GM11168 (cell line): Measurements from ENCODE around the gene SP140L.
"Not testable (repeated sequence)": the region's sequence is repeated elsewhere in the genome, so short reads cannot be mapped to it uniquely, and the experiment has no call there.

Source experiments
- in situ Hi-C: fragments of 300-500 bp; cut with MboI; formaldehyde crosslinking; loops from one replicate; pipeline ENCODE4 v1.12.0; 2022; ENCODE audit warnings: low sequenced_read_pairs; ENCODE audit not compliant: unreplicated experiment

Gene SP140L

DNA sequence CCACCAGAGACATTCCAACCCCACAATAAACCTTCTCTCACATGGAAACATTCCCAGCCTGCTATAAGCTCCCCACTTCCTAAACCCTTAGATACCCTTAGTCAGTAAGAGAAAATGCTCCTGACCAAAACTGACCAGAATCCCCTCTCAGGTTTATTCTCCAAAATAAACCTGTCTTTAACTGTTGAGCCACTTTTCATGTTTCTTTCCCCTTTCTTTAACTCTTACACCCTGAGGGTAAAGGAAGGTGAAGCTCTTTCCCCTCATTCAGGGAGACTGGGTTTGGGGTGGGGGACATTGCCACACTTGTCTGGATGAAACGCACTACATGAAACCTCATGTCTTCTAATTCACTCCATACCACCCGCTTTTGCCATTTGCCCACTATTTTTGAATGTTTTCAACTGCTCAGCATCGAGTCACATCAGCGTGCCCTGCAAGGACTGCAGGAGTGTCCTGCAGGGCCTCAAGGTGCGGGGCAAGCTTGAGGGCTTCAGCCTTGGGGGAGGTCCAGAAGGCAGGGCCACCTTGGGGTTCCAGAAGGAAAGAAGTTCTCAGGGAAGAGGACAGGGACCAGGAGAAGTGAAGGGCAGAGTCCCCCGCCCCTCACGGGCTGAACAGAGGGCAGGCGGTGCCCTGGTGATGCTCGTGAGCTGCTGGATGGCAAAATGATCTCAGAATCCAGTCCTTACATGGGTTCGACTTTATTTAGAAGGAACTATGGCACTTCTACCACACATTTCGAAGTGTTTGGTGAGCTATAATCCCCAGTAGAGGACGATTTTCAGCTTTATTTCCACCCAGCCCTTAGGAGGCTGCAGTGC is 4.2 kb upstream of the SP140L start:
- in situ Hi-C loops: no loop called here

DNA sequence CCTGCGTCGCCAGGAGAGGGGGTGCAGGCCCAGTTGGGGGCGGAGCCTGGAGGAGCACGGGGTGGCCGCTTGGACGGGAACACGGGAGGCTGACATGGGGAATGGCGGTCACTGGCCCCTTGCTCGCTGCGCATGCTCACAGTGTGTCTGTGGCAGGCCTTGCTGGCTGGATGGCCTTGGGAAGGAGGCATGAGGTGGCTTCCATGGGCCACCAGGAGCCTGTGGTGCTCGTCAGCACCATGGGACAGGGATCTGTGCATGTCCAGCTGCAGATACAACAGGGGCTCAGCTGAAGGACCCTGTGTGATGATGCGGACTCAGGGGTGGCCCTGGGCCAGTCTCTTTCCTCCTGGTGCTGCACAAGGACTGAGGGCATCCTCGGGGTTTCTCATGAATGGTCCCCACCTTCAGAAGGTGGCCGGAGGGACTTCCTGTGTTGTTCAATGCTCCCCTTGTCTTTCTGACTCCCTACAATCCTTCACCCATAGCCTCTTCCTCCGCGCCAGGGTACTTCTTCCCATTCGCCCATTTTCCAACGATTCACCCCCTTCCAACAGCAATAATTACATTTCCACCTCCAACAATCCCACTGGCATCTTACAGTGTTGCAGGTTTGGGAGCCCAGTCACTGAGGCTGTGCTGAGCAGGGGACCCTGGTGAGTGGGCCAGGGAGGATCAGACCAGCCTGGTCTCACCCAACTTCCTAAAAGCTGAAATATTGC is 3.4 kb upstream of the SP140L start:
- in situ Hi-C loops: no loop called here

DNA sequence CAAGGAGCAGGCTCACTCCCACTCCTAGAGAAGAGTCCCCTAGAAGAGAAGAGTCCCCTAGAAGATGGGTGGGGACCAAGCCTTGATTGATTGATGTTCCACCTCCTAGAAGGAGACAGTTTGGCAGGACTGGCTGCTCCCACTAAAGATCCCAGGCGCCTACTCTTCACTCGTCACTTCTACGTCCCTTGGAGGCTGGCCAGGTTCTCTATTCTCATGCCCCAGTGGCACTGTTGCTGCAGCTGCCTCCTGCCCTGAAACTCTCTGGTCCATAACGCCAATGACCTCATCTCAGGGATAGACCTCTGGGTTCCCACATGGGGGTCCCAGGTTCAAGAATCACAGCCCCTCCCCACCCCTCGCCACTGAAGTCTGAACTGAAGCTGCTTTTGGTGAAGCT is 2.5 kb upstream of the SP140L start:
- in situ Hi-C loops: no loop called here

DNA sequence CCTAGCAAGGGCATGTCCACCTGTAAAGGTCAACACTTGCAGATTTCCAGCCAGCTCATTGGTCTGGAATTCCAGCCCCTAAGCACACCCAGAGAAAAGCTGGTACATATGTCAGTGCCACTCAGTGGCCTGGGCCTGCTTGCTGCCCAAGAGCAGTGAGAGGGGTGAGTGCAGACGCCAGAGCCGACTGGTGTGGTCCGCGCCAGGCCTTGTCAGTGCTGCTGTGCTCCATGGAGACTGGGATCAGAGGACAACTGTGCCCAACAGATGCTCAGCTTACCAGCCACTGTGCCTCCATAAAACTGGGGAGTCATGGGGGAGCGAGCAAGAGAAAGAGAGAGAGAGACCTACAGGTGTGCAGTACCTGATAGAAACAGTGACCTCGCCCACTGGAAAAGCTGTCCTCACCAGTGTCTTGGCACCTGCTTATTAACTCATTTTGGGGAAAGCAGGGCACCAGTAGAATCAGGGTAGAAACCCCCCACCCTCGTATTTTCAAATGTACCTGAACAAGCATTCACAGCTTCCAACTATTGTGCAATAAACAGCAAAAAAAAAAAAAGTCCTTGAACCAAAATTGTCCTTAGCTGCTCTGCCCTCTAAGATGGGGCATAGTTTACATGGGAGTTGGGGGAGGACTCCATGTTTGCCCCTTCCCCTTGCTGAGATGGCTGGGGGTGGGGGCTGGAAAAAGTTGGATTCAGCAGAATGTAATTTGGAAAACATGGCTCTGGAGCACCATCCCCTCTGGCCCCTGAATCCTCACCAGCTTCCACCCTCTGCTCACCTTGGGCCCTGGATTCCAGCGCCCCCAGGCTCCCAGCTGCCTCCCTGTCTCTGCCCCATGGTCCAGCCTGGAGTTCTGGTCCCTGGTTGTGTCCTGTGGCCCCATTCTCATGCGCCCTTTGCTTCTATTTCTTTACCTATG is 1.4 kb upstream of the SP140L start:
- in situ Hi-C loops: no loop called here

DNA sequence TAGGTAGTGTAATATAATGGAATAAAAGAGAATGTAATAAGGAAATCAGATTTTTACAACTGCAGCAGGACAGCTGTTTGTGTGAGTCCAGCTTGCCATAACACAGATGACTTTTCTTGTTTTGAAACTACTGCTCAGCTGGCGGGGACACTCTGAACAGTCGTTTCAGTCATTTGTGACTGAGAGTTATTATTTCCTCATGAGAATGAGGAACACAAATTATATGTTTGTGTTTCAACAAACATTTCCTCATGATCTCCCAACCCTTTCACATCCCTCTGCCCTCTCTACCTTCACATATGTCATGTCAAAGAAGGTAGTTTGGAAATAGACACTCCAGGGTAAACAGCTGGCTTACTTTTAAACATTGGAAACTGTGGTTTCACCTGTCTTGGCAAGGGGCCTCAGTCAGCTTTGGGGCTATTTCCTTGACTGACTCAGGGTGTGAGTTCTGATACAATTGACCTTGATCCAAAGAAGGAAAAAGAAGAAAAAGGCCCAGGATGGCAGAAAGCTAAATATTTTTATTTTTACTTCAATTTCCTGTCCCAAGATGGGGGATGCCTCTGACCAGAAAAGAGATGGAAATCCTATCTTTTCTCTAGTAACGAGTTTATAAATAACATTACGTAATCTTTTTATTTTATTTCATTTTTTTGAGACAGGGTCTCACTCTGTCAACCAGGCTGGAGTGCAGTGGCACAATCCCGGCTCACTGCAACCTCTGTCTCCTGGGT is 593 bp downstream of the SP140L start:
- in situ Hi-C loops: no loop called here

DNA sequence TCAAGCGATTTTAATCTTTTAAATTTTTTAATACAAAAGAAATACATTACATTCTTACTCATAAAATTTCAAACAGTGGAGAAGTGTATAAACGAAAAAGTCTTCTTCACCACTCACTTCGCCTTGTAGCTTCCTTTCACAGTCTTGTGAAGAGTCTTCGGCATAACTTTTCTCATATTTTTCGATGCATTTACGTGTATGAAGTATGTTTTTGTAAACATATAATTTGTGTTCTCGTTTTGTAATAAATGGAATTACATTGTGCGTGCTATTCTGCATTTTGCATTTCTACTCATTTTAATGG is 1.1 kb downstream of the SP140L start:
- in situ Hi-C loops: no loop called here

DNA sequence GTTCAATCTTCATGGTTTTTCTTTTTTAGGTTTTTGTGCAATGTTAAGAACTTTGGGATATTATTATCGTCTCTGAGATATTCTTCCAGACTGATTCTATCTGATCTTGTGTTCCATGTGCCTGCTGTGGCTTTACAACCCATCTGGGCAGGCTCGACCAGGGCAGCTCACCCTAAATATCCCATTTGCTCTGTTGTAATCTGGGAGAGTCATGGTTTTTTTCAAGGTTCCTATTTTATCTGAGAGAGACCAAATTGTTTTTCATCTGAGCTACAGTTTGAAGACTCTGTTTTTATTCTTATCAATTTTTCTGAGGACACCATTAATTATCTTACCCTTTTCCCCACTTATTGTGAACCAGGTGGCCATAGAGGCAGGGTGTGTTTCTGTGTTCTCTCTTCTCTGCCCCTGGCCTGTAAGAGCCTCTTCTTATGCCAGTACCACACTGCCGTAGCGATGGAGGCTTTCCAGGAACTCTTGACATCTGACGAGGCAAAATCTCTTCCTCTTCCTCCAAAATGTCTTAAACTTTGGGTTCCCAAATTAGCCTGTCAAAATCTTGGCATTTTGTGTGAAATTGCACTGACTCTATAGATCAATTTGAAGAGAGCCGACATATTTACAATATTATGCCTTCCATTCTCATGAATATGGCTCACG is 3.1 kb downstream of the SP140L start:
- in situ Hi-C loops: no loop called here

DNA sequence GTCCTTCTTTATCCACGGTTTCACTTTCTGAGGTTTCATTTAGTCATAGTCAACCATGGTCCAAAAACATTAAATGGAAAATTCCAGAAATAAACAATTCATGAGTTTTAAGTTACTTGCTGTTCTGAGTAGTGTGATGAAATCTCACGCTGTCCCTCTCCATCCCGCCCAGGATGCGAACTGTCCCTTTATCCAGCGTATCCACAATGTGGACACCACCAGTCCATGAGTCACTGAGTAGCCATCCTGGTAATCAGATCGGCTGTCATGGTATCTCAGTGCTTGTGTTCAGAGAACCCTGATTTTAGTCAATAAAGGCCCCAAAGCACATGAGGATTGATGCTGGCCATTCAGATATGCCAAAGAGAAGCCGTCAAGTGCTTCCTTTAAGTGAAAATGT is 3.7 kb downstream of the SP140L start:
- in situ Hi-C loops: no loop called here

DNA sequence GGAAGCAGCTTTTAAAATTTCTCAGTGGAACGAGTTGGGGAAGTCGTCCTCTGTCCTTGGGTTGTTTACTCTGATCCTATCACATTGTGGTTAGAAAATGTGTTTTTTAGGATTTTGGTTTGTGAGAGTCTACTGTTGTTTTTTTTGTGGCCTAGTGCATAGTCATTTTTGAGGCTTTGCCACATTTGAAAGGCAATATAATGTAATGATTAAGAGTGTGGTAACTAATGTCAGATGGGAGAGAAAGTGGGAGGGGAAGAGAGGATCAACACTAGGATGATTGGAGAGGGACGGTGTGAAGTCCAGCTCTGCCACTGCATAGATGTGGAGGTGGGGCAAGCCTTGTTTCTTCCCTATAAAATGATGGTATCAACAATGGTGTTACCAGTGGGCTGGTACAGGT is 8.5 kb downstream of the SP140L start:
- in situ Hi-C loops: no loop called here

DNA sequence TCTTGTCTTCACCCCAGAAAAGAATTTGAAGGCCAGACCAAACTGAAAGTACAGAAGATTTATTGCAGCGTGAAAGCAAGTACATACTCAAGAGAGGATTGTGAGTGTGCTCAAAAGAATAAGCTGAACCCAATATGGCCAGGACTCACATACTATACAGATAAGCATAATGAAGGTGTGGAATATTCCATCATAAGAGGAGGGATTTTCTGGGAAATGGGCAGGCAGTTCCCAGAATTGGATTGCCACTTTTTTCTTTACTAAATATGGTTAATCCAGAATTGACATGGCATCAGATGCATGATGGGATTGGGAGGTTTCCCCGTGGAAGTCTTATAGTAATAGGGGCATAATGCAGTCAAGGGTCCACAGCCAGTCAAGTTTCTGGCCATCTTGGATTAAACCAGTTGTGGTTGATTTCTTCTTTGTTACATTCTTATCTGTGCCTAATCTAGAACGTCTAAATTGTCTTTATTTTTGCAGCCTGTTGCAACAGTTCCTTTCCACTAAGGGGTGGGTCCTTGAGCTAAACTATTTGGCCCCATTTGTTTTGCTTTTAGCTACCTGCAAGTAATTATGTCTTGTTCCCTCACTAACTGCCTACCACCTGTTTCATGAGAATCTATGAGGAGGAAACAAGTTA is 9.0 kb downstream of the SP140L start:
- in situ Hi-C loops: no loop called here

DNA sequence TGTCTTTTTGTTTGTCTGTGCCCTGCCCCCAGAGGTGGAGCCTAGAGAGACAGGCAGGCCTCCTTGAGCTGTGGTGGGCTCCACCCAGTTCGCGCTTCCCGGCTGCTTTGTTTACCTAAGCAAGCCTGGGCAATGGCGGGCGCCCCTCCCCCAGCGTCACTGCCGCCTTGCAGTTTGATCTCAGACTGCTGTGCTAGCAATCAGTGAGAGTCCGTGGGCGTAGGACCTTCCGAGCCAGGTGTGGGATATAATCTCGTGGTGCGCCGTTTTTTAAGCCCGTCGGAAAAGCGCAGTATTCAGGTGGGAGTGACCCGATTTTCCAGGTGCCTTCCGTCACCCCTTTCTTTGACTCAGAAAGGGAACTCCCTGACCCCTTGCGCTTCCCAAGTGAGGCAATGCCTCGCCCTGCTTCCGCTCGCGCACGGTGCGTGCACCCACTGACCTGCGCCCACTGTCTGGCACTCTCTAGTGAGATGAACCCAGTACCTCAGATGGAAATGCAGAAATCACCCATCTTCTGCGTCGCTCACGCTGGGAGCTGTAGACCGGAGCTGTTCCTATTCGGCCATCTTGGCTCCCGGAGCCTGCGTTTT is 15.0 kb downstream of the SP140L start:
- in situ Hi-C loops: not testable (repeated sequence)

DNA sequence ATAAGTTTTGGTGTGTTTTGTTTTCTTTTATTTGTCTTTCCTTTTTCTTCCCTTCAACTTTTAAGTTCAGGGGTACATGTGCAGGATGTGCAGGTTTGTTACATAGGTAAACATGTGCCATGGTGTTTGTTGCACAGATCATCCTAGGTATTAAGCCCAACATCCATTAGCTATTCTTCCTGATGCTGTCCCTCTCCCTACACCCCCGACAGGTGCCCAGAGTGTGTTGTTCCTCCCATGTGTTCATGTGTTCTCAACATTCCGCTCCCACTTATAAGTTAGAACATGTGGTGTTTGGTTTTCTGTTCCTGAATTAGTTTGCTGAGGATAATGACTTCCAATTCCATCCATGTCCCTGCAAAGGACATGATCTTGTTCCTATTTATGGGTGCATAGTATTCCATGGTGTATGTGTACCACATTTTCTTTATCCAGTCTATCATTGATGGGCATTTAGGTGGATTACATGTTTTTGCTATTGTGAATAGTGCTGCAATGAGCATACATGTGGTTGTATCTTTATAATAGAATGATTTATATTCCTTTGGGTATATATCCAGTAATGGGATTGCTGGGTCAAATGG is 16.1 kb downstream of the SP140L start:
- in situ Hi-C loops: not testable (repeated sequence)

DNA sequence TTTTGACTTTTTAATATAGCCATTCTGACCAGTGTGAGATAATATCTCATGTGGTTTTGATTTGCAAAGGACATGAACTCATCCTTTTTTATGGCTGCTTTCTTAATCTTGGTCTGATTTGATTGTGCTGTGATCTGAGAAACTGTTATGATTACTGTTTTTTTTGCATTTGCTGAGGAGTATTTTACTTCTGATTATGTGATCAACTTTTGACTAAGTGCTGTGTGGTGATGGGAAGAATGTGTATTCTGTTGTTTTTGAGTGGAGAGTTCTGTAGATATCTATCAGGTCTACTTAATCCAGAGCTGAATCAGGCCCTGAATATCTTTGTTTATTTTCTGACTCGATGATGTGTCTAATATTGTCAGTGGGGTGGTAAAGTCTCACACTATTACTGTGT is 16.8 kb downstream of the SP140L start:
- in situ Hi-C loops: no loop called here

DNA sequence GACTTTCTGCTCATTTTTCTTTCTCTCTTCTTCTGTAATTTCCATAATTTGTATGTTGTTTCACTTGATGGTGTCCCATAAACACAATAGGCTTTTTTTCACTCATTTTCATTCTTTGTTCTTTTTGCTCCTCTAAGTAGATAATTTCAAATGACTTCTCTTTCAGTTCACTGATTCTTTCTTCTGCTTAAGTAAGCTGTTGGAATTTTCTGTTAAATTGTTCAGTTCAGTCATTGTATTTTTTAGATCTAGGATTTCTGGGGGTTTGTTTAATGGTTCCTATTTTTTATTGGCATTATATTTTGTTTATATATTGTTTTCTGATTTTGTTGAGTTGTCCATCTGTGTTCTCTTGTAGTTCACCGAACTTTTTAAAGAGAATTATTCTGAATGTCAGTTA is 19.5 kb downstream of the SP140L start:
- in situ Hi-C loops: no loop called here

DNA sequence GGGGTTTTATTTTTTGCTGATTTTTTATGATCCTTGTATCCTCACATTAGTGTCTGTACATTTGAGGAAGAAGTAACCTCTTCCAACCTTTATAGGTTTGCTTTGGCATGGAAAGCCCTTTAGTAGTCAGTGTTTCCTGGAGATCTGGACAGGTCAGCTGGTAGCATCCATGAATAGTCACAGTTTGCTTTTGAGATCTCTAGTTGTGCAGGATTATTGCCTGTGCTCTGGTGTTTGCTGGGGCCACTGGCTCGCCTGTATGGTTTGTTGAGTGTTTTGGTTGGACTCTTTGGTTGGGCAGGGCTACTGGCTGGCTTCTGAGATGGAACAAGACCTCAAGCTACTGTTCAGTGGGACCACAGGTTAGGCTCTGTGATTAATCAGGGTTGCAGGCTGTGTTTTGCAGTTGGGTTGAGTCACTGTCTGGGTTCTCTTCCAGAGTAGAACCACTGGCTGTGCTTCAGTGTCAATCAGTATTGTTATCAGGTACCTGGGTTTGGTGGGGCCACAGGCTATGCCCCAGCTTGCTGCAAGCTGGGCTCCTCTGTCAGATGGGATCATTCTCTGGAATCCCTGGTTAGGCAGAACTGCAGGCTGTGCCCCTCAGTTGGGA is 20.0 kb downstream of the SP140L start:
- in situ Hi-C loops: no loop called here

DNA sequence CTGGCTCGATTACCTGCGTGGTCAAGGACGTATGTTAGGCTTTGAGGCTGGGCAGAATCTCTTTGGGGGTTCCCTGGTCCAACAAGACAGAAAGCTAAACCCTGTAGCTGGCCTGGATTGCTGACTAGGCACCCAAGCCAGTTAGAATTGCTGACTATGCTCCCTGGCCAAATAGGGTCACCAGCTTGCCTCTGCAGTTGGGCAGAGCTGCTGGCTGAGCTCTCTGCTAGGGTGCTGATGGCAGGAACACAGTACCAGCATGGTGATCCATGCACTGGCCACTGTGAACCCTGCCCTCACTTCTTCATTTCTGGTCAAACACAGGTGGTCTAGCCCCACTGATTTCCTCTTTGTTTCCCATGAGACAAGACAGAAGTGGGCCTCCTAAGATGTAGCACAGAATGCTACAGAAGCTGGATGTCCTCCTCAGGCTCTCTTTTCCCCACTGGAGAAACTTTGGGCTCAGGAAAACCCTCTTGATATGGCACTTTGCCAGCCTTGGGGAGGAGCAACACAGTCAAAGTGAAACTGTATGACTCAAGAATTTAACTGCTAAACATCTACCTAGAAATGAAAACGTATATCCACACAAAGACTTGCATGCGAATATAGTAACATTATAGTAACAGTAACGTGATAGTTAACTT is 20.8 kb downstream of the SP140L start:
- in situ Hi-C loops: no loop called here

DNA sequence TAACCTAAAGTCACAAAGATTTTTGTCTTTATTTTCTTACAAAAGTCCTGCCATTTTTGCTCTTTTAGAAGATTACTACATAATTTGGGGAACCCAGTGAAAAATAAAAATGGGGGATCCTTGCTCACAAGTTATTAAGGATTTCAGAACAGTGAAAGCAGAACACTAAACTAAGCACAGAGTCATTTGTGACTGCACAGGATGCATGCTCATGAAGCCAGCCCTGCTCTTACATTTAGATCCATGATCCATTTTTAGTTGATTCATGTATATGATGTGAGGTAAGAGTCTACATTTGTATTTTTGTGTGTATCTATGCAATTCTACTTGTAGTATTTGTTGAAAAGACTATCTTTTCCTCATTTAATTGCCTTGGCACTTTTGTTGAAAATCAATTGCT is 21.8 kb downstream of the SP140L start:
- in situ Hi-C loops: no loop called here

DNA sequence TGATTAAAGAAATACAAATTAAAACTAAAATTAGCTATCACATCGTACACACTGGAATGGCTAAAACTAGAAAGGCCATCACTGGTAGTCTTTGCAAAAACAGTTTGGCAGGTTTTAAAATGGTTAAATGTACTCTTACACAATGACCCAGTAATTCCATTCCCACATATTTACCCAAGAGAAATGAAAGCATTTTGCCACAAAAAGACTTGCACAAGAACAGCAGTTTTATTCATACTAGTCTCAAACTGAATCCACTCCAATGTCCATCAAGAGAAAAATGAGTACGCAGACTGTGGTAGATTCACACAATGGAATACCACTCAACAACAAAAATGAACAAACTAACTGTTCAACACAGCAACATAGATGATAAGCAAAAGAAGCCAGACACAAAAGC is 29.1 kb downstream of the SP140L start:
- in situ Hi-C loops: no loop called here
